Lung (tissue), 12 donors: ENCODE measurements around the gene CREB3L4. TPM values are rescaled to one million over a fixed set of nuclear protein-coding genes. Genes with fewer than 3 reads are reported as not detected.

Experiments
- ATAC-seq: fragments of 200-7000 bp; cut with Tn5 transposase; one replicate; pipeline ENCODE4 v1.9.1; 2020; ENCODE audit warnings: moderate number of reproducible peaks; ENCODE audit not compliant: insufficient read depth, low FRiP score
- DNase-seq, 3 donors: peaks; one replicate each; pipeline ENCODE4 v3.0.0-alpha.2; 2013 to 2017
- H3K27ac ChIP-seq, 2 donors: one replicate each; pipeline ENCODE4 v1.5.1; 2013; ENCODE audit warnings: mild to moderate bottlenecking in 2 of 2, moderate library complexity in 2 of 2, control low read depth in 1 of 2, inconsistent platforms in 1 of 2, low read depth in 1 of 2, low read length in 1 of 2
- H3K27me3 ChIP-seq, 3 donors: one replicate each; pipeline ENCODE4 v1.5.1; 2013; ENCODE audit warnings: low read length in 2 of 3; ENCODE audit not compliant: control insufficient read depth in 3 of 3, insufficient read depth in 3 of 3
- H3K36me3 ChIP-seq, 4 donors: one replicate each; pipeline ENCODE4 v1.5.1; 2013; ENCODE audit warnings: low read length in 4 of 4, mild to moderate bottlenecking in 1 of 4, moderate library complexity in 1 of 4; ENCODE audit not compliant: control insufficient read depth in 4 of 4, insufficient read depth in 4 of 4
- H3K4me1 ChIP-seq, 5 donors: one replicate each; pipeline ENCODE4 v1.5.1; 2013; ENCODE audit warnings: low read length in 5 of 5, mild to moderate bottlenecking in 2 of 5, moderate library complexity in 1 of 5; ENCODE audit not compliant: control insufficient read depth in 5 of 5, insufficient read depth in 5 of 5
- H3K4me3 ChIP-seq: one replicate; pipeline ENCODE4 v1.5.1; 2013; ENCODE audit warnings: mild to moderate bottlenecking, control low read depth, moderate library complexity
- H3K9ac ChIP-seq, 2 donors: one replicate each; pipeline ENCODE4 v1.5.1; 2013; ENCODE audit warnings: low read length in 2 of 2, control low read depth in 1 of 2; ENCODE audit not compliant: insufficient read depth in 1 of 2
- H3K9me3 ChIP-seq, 4 donors: one replicate each; pipeline ENCODE4 v1.5.1; 2013; ENCODE audit warnings: low read length in 3 of 4, mild to moderate bottlenecking in 1 of 4, moderate library complexity in 1 of 4; ENCODE audit not compliant: control insufficient read depth in 4 of 4, insufficient read depth in 3 of 4
- WGBS, 2 donors: extraction: QIAGEN DNeasy Blood & Tissue Kit; methylation state at CpG; one replicate each; pipeline ENCODE4 v1.1.7; 2013; 5-methylcytosine and 5-hydroxymethylcytosine counted together
- polyA plus RNA-seq, 2 donors: library from polyadenylated mRNA; stranded (reverse); fragments of 200-250 nt; gene quantifications; one replicate each; pipeline ENCODE4 v1.2.1, GENCODE V29; 2013
- total RNA-seq, 2 donors: library from RNA; depleted of rRNA in 1 of 2; stranded (reverse); fragments of >200 nt in 1 of 2; gene quantifications; one replicate each; pipeline ENCODE4 v1.2.1, GENCODE V29; 2014 to 2021
- TF ChIP-seq, protein P1 (sequence below): IDR thresholded peaks from 2 replicates; pipeline ENCODE4 v1.5.1; 2012; ENCODE audit warnings: mild to moderate bottlenecking; ENCODE audit errors: control extremely low read depth, extremely low read depth
- donor health status: control.
- donor health status: control.
- donor health status: Bipolar disorder and iron deficiency.
- donor health status: healthy.
- donor health status: DM: yes; HTN: yes; CAD: no.

Gene CREB3L4
- total and polyA plus RNA-seq, 4 donors, result 9.5 to 21.8 (median 13.6) TPM

DNA sequence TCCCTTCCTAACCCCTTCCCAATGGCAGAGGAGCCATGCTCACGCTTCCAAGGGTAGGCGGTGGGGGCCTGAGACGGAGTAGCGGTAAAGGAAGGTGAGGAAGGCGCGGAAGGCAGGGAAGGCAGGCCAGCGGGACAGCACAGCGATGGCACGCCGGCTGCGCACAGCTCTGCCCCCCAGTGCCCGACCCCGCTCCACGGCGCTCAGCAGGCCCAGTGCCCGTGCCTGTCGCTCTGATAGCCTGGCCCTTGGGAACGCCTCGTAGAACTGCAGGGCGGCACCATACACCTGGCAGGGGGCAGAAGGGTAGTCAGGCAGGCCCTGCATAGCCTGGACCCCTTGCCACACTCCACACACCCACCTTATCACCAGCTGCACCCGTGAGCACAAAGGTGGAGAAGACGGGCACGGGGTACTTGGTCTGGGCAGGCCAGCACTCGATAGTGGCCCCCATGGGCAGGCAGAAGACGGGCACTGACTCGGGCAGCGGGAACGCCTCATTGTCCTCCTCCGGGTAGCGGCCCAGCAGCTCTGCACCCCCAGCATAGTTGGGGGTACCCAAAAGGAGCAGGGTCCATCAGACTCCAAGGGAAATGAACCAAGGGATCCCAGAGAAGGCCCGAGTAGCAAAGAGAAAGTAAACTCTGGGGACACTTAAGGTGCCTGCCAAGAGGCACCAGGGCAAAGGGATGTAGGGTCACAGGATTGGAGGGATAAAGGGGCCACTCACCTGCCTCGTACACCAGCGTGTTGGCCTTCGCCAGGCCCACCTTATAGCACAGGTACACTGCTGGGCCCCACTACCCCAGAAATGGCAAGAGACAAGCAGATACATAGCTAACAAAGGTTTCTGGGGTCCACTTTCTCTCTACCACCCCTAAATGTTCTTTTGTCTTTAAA lies 25.6 kb upstream of the CREB3L4 start:
- H3K27me3 ChIP-seq, result no peaks in the 10 kb centered on the region
- peaks cover 0 to 14% (median 8%) of the 10 kb centered on the region in 5 donors for H3K4me1 ChIP-seq
- ATAC-seq, result no peak
- no peaks in the 10 kb centered on the region for H3K9me3 ChIP-seq
- no peak overlapping the region for H3K4me3 ChIP-seq
- 96% methylated on average over 34 of the region's 34 CpGs for WGBS, 2 donors
- TF ChIP-seq, protein P1, sequence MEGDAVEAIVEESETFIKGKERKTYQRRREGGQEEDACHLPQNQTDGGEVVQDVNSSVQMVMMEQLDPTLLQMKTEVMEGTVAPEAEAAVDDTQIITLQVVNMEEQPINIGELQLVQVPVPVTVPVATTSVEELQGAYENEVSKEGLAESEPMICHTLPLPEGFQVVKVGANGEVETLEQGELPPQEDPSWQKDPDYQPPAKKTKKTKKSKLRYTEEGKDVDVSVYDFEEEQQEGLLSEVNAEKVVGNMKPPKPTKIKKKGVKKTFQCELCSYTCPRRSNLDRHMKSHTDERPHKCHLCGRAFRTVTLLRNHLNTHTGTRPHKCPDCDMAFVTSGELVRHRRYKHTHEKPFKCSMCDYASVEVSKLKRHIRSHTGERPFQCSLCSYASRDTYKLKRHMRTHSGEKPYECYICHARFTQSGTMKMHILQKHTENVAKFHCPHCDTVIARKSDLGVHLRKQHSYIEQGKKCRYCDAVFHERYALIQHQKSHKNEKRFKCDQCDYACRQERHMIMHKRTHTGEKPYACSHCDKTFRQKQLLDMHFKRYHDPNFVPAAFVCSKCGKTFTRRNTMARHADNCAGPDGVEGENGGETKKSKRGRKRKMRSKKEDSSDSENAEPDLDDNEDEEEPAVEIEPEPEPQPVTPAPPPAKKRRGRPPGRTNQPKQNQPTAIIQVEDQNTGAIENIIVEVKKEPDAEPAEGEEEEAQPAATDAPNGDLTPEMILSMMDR, result no peak
- DNase-seq, result no peak
- H3K36me3 ChIP-seq, result peaks cover 0 to 48% (median 29%) of the 10 kb centered on the region in 4 donors
- no peak overlapping the region for H3K9ac ChIP-seq
- no peak overlapping the region for H3K27ac ChIP-seq

- DNase-seq, result no peak
- Histone ChIP-seq H3K36me3 (peaks cover 0 to 43% (median 21%) of the 10 kb centered on the region in 4 donors), H3K27me3 (no peaks in the 10 kb centered on the region), H3K27ac (no peak overlapping the region), H3K4me3 (no peak overlapping the region), H3K9ac (no peak overlapping the region), H3K9me3 (no peaks in the 10 kb centered on the region), H3K4me1 (peaks cover 0 to 14% (median 8%) of the 10 kb centered on the region in 5 donors)
- WGBS, 2 donors, result 92 to 93% methylated on average over 11 of the region's 11 CpGs
- ATAC-seq, result no peak
- TF ChIP-seq, protein P1, result no peak
Measured at GRCh38 chr1:153942766-153943549, 24.7 kb upstream of the CREB3L4 start.

- 79 to 81% methylated on average over 15 of the region's 15 CpGs for WGBS, 2 donors
Measured at GRCh38 chr1:153944005-153944826, 23.5 kb upstream of the CREB3L4 start.

More at GRCh38 chr1:153944005-153944826, 23.5 kb upstream of the CREB3L4 start:
- TF ChIP-seq, protein P1, result no peak
- H3K27ac ChIP-seq, result peak overlapping the region; percentile 97 to 99
- no peak overlapping the region for H3K9ac ChIP-seq
- no peaks in the 10 kb centered on the region for H3K9me3 ChIP-seq
- H3K36me3 ChIP-seq, result peaks cover 0 to 49% (median 25%) of the 10 kb centered on the region in 4 donors
- ATAC-seq, result no peak
- H3K27me3 ChIP-seq, result no peaks in the 10 kb centered on the region
- DNase-seq, result no peak
- no peak overlapping the region for H3K4me3 ChIP-seq
- peaks cover 0 to 14% (median 8%) of the 10 kb centered on the region in 5 donors for H3K4me1 ChIP-seq
